ENCODE data around the gene UBR3.

DNA sequence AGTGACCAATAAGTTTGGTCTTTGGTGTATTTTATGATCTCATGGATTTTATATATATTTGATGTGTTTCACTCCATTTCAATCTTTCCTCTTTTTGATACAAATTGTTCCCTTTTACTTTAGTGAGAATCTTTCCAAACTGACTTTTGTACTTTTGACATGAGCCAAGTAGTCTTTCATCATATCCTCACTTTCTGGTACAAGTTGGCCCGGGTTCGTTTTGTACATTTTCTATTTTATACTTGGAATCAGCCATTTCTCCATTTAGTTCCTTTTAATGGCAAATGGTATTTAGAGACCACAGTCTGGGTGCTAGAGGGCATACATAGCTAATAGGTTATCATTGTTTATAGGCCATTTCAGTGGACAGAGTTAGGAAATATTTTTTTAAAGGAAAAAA, 202.8 kb downstream of the UBR3 start:
- TF ChIP-seq, protein P1, sequence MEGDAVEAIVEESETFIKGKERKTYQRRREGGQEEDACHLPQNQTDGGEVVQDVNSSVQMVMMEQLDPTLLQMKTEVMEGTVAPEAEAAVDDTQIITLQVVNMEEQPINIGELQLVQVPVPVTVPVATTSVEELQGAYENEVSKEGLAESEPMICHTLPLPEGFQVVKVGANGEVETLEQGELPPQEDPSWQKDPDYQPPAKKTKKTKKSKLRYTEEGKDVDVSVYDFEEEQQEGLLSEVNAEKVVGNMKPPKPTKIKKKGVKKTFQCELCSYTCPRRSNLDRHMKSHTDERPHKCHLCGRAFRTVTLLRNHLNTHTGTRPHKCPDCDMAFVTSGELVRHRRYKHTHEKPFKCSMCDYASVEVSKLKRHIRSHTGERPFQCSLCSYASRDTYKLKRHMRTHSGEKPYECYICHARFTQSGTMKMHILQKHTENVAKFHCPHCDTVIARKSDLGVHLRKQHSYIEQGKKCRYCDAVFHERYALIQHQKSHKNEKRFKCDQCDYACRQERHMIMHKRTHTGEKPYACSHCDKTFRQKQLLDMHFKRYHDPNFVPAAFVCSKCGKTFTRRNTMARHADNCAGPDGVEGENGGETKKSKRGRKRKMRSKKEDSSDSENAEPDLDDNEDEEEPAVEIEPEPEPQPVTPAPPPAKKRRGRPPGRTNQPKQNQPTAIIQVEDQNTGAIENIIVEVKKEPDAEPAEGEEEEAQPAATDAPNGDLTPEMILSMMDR (IDR thresholded peaks at IDR 0.05): no peak
- TF ChIP-seq POLR2A (IDR thresholded peaks at IDR 0.05): no peak
